Breast epithelium (tissue), 3 donors: ENCODE results near the gene LONP2.

Experiments used
- CTCF ChIP-seq, 3 donors: fragments of 450-650 bp; IDR thresholded peaks; one replicate each; pipeline ENCODE4 v1.5.1; 2016 to 2017; ENCODE audit warnings: antibody characterized with exemption in 3 of 3, mild to moderate bottlenecking in 3 of 3, moderate library complexity in 3 of 3
- POLR2A ChIP-seq: fragments of 450-650 bp; IDR thresholded peaks from one replicate; pipeline ENCODE4 v1.6.1; 2016; ENCODE audit warnings: antibody characterized with exemption, mild to moderate bottlenecking, moderate library complexity
- POLR2AphosphoS5 ChIP-seq, 3 donors: sonication (generic); formaldehyde crosslinking; IDR thresholded peaks; one replicate each; pipeline ENCODE4 v1.6.1; 2017; ENCODE audit warnings: antibody characterized with exemption in 3 of 3

DNA sequence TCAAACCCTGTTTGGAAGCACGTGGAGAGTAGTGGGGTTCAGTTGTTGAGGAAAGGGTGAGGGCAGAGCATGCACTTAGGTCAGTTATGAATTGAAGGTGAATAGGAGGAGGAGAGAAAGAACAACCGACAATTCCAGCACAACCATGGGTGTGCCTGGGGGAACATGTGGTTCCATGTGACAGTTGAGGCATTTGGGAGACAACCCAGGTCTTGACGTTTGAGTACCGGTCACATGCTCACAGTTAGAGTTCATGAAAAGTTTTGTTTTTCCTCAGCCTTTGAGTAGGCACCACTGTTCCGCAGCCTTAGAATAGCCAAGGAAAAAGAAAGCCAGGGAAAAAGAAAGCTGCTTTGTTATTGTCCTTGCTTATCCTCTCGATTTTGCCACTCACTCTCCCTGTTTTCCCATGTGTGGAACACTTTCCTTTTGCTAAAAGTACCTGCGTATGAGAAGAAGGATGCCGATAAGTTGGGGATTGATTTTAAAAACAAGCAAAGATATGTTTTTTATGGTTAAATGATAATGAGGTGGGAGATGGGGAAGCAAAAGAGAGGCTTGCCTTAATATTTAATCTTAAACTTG, 28.8 kb downstream of the LONP2 start:
- TF ChIP-seq CTCF (IDR thresholded peaks at IDR 0.05) (no peak), POLR2A (no peak), POLR2AphosphoS5 (IDR thresholded peaks at IDR 0.05) (peak in 1 of 3 donors; percentile 69)
